Smooth muscle cell of trachea (primary cell): Measurements from ENCODE around the gene DNM1L. TPM values are rescaled to one million over a fixed set of nuclear protein-coding genes. Genes with fewer than 3 reads are reported as not detected.

Experiments used
- total RNA-seq: library from RNA; depleted of rRNA; stranded (reverse); fragments of >200 nt; gene quantifications from 2 replicates; pipeline ENCODE4 v1.2.1, GENCODE V29; 2014

The DNM1L gene
- total RNA-seq, result 55.2 and 78.5 TPM in 2 replicates

DNA sequence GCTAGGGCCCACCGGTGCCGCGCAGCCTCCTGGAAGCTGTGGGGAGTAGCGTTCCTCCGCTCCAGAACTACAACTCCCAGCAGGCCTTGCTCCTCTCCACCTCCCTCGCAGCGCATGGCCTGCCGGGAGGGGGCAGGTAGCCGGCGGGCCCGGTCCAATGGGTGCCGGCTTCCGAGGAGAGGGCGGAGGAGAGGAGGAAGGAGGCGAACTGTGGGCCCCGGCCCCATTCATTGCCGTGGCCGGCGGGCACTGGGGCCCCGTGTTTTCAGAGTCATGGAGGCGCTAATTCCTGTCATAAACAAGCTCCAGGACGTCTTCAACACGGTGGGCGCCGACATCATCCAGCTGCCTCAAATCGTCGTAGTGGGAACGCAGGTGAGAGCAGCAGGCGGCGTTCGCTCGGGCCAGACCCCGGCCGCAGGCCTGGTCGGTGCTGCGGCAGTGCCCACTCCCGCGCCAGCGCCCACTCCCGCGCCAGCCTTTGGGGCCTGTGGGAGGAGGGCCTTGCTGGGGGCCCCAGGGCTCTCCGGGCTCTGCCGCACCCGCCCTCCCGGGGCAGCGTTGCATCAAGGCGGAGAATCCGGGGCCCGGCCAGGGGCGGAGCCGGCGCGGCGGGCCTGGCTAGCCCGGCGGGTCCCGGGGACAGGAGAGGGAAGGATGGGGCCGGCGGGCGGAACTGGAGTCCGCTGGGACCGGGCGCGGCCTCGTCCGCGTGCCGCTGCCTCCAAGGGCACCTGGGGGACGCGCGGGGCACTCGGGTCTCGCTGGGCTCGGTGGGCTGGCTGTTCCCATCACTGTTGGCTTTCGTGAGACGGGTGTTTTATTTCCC, at the start of gene DNM1L:
Gene DNM1L (plus strand): TSS at position 211 of the 829 bp plus-strand sequence. CDS start 63 bp downstream, at position 274.

DNA sequence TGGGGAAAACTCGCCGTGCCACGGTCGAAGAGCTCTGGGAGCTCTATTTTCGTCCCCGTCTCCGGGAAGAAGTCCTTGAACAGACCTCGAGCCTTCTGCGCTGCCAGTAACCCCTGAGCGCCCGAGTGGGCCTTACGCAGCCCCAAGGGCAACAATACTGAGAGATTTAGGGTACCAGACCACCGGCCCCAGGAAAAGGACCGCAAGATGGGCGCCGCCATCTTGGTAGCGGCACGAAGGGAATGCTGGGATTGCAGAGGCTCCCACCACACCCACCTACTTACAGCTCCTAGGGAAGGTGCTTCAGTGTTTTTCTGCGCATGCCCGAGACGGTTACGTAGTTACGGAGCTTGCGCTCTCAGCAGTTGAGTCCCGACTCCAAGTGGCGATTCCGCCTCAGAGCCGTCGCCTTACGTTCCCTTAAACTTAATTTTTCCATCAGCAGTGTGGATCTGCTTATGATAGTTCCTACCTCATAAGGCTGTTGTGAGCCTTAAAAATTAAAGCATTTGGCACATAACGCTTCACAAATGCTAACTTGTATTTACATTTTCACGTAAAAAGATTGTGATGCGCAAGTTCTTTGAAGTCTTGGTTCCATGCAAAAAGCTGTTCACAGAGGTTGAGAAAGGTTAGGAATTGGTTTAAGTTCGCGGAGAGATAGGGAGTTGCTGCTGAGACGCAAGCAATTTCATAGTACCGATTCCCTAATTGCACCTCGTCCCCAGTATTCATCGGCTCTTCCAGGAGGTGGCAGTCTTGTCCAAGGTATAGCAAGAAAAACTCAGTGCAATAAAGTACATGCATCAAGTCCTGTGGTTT, 76.8 kb downstream of the DNM1L start, which contains the start of gene YARS2:
Gene YARS2 (minus strand): TSS at position 244 of the 822 bp plus-strand sequence. CDS start 23 bp downstream, at position 221.

Other genes with a start within 250 kb of the DNM1L start
- 31.1 and 36.6 TPM in 2 replicates for gene YARS2, start 76.6 kb downstream of the DNM1L start, total RNA-seq
- gene PKP2, start 217.5 kb downstream of the DNM1L start, total RNA-seq, result not detected in 2 replicates